ENCODE results near the gene JAZF1.

Gene JAZF1

GRCh38 chr7:28096713-28097112 lies 83.9 kb downstream of the JAZF1 start:
- DNase-seq: peak; percentile 56

- DNase-seq: no peak
Measured at GRCh38 chr7:28095231-28095630, 85.4 kb downstream of the JAZF1 start.

- peak; percentile 49 for DNase-seq
Measured at GRCh38 chr7:28093623-28094232, 86.9 kb downstream of the JAZF1 start.

GRCh38 chr7:28091190-28091589 lies 89.4 kb downstream of the JAZF1 start:
- DNase-seq: no peak

GRCh38 chr7:28088901-28089714 lies 91.5 kb downstream of the JAZF1 start:
- no peak for DNase-seq

GRCh38 chr7:28088032-28088431 lies 92.6 kb downstream of the JAZF1 start:
- no peak for DNase-seq

- DNase-seq: no peak
Measured at GRCh38 chr7:28086198-28086597, 94.4 kb downstream of the JAZF1 start.

GRCh38 chr7:28083998-28084985 lies 96.3 kb downstream of the JAZF1 start:
- DNase-seq: no peak

GRCh38 chr7:28083164-28083997 lies 97.2 kb downstream of the JAZF1 start:
- DNase-seq: no peak

GRCh38 chr7:28082071-28082470 lies 98.5 kb downstream of the JAZF1 start:
- no peak for DNase-seq

GRCh38 chr7:28081016-28081415 lies 99.6 kb downstream of the JAZF1 start:
- no peak for DNase-seq

GRCh38 chr7:28078036-28078901 lies 102.3 kb downstream of the JAZF1 start:
- peak; percentile 14 for DNase-seq

GRCh38 chr7:28077616-28078015 lies 103.0 kb downstream of the JAZF1 start:
- DNase-seq: no peak

- no peak for DNase-seq
Measured at GRCh38 chr7:28076423-28077200, 104.0 kb downstream of the JAZF1 start.

- DNase-seq: no peak
Measured at GRCh38 chr7:28075674-28076358, 104.8 kb downstream of the JAZF1 start.

- no peak for DNase-seq
Measured at GRCh38 chr7:28072876-28073514, 107.6 kb downstream of the JAZF1 start.

- DNase-seq: no peak
Measured at GRCh38 chr7:28071570-28071969, 109.0 kb downstream of the JAZF1 start.

- DNase-seq: peak; percentile 63
Measured at GRCh38 chr7:28070297-28071055, 110.1 kb downstream of the JAZF1 start.

GRCh38 chr7:28069807-28070206 lies 110.8 kb downstream of the JAZF1 start:
- DNase-seq: peak; percentile 63
